MCF 10A (cell line): ENCODE measurements around the gene LRRC1. TPM values are rescaled to one million over a fixed set of nuclear protein-coding genes. Genes with fewer than 3 reads are reported as not detected.

Experiments used
- BruUV-seq: library from RNA; stranded (reverse); fragments of 400-500 nt; replicated peaks from 2 replicates; lab custom pipeline; 2021; lab: Mats Ljungman, UMichigan
- CTCF ChIA-PET: fragments of 300-600 bp; sonication (Branson Sonifier 250); formaldehyde crosslinking; extraction: SDS; loops from one replicate; lab custom pipeline; 2021; ENCODE audit warnings: antibody characterized with exemption, inconsistent platforms; lab: Yijun Ruan, JAX
- POLR2A ChIA-PET: fragments of 300-600, 350-650 bp; sonication (Branson Sonifier 250); formaldehyde crosslinking; extraction: SDS; loops from one replicate; lab custom pipeline; 2020; ENCODE audit warnings: antibody characterized with exemption, inconsistent platforms; lab: Yijun Ruan, JAX
- DNase-seq: peaks from one replicate; pipeline ENCODE4 v3.0.0-alpha.2; 2018; ENCODE audit not compliant: unreplicated experiment
- H3K27ac Mint-ChIP-seq: one replicate; pipeline ENCODE4 v1.8.0; 2022; ENCODE audit warnings: mild to moderate bottlenecking, low read depth, mixed read lengths; ENCODE audit not compliant: unreplicated experiment
- H3K27me3 Mint-ChIP-seq: one replicate; pipeline ENCODE4 v1.8.0; 2022; ENCODE audit warnings: mixed read lengths; ENCODE audit not compliant: insufficient read depth, unreplicated experiment
- H3K36me3 Mint-ChIP-seq: one replicate; pipeline ENCODE4 v1.8.0; 2022; ENCODE audit warnings: mild to moderate bottlenecking, moderate library complexity, mixed read lengths; ENCODE audit not compliant: insufficient read depth, unreplicated experiment
- H3K4me1 Mint-ChIP-seq: one replicate; pipeline ENCODE4 v1.8.0; 2022; ENCODE audit warnings: mixed read lengths; ENCODE audit not compliant: insufficient read depth, unreplicated experiment
- H3K4me3 Mint-ChIP-seq: one replicate; pipeline ENCODE4 v1.8.0; 2022; ENCODE audit warnings: mild to moderate bottlenecking, moderate library complexity, mixed read lengths; ENCODE audit not compliant: unreplicated experiment
- H3K9me3 Mint-ChIP-seq: one replicate; pipeline ENCODE4 v1.8.0; 2022; ENCODE audit warnings: mixed read lengths; ENCODE audit not compliant: unreplicated experiment
- CTCF ChIP-seq: fragments of 200-600 bp; IDR thresholded peaks from one replicate; pipeline ENCODE4 v1.8.0; 2022; ENCODE audit warnings: antibody characterized with exemption, mild to moderate bottlenecking; ENCODE audit not compliant: unreplicated experiment
- intact Hi-C: fragments of 100-400 bp; cut with micrococcal nuclease; formaldehyde crosslinking; loops from 2 replicates; pipeline ENCODE4 v1.14.1; 2022
- total RNA-seq: library from RNA; stranded (reverse); gene quantifications from 2 replicates; pipeline ENCODE4 v1.2.3, GENCODE V29; 2022

The LRRC1 gene
- total RNA-seq, 1 experiment from 2014 or later, result 18.6 TPM

- Mint-ChIP-seq H3K4me3 (no peak overlapping the region), H3K36me3 (peaks cover 44% of the 10 kb centered on the region), H3K27ac (no peak overlapping the region), H3K9me3 (no peaks in the 10 kb centered on the region), H3K4me1 (no peaks in the 10 kb centered on the region), H3K27me3 (no peaks in the 10 kb centered on the region)
- no peak for DNase-seq
- BruUV-seq, result no TSS peak
- POLR2A ChIA-PET, result interaction anchor here (0.8 to 1.6 kb wide), 3 partner anchors 14 to 122 kb away, joined by 3 to 5 read pairs (median 4); no protein-coding TSS in a partner anchor
- CTCF ChIA-PET, result no interaction called here
- intact Hi-C loops, result no loop called here
- TF ChIP-seq CTCF, result no peak
Observed at GRCh38 chr6:53915026-53915691, 120.4 kb downstream of the LRRC1 start.

GRCh38 chr6:53916804-53917463 lies 122.1 kb downstream of the LRRC1 start:
- DNase-seq, result no peak
- Mint-ChIP-seq H3K36me3 (peaks cover 48% of the 10 kb centered on the region), H3K4me3 (no peak overlapping the region), H3K9me3 (no peaks in the 10 kb centered on the region), H3K4me1 (no peaks in the 10 kb centered on the region), H3K27me3 (no peaks in the 10 kb centered on the region), H3K27ac (no peak overlapping the region)
- POLR2A ChIA-PET, result no interaction called here
- no TSS peak for BruUV-seq
- CTCF ChIA-PET, result interaction anchor here (0.6 kb wide), 1 partner anchor 192 kb away, joined by 3 read pairs; no protein-coding TSS in a partner anchor
- intact Hi-C loops, result no loop called here
- TF ChIP-seq CTCF, result no peak

GRCh38 chr6:53917464-53917842 lies 122.6 kb downstream of the LRRC1 start:
- H3K27me3 Mint-ChIP-seq, result no peaks in the 10 kb centered on the region
- H3K27ac Mint-ChIP-seq, result no peak overlapping the region
- no TSS peak for BruUV-seq
- no peaks in the 10 kb centered on the region for H3K4me1 Mint-ChIP-seq
- no peak overlapping the region for H3K4me3 Mint-ChIP-seq
- DNase-seq, result no peak
- POLR2A ChIA-PET, result no interaction called here
- TF ChIP-seq CTCF, result no peak
- CTCF ChIA-PET, result interaction anchor here (0.6 kb wide), 1 partner anchor 193 kb away, joined by 3 read pairs; no protein-coding TSS in a partner anchor
- H3K9me3 Mint-ChIP-seq, result no peaks in the 10 kb centered on the region
- H3K36me3 Mint-ChIP-seq, result peaks cover 45% of the 10 kb centered on the region
- intact Hi-C loops, result no loop called here

GRCh38 chr6:53918854-53919510 lies 124.2 kb downstream of the LRRC1 start:
- intact Hi-C loops, result no loop called here
- ChIA-PET POLR2A (interaction anchor here (0.9 kb wide), 1 partner anchor 124 kb away, joined by 3 read pairs; no protein-coding TSS in a partner anchor), CTCF (interaction anchor here (0.6 to 1.5 kb wide), 2 partner anchors 9 to 200 kb away, joined by 3 to 8 read pairs; no protein-coding TSS in a partner anchor)
- Mint-ChIP-seq H3K27ac (no peak overlapping the region), H3K9me3 (no peaks in the 10 kb centered on the region), H3K27me3 (no peaks in the 10 kb centered on the region), H3K4me3 (no peak overlapping the region), H3K36me3 (peaks cover 31% of the 10 kb centered on the region), H3K4me1 (no peaks in the 10 kb centered on the region)
- no peak for DNase-seq
- no TSS peak for BruUV-seq
- no peak for TF ChIP-seq CTCF
